HepG2 (cell line): ENCODE results near the gene TMEM63B. TPM values are rescaled to one million over a fixed set of nuclear protein-coding genes. Genes with fewer than 3 reads are reported as not detected.

Experiments used
- ATF5 ChIP-seq: sonication (generic); formaldehyde crosslinking; IDR thresholded peaks from 2 replicates; pipeline ENCODE4 v1.4.0; 2020; ENCODE audit warnings: mild to moderate bottlenecking, low read depth, missing genetic modification reagents
- IRF9 ChIP-seq: sonication (generic); formaldehyde crosslinking; IDR thresholded peaks from 2 replicates; pipeline ENCODE4 v1.8.0; 2022; ENCODE audit warnings: missing genetic modification reagents, mild to moderate bottlenecking, borderline replicate concordance
- JUNB ChIP-seq: sonication (generic); formaldehyde crosslinking; IDR thresholded peaks from 2 replicates; pipeline ENCODE4 v1.8.0; 2022; ENCODE audit warnings: missing genetic modification reagents, mild to moderate bottlenecking, borderline replicate concordance
- KLF15 ChIP-seq: sonication (generic); formaldehyde crosslinking; IDR thresholded peaks from 2 replicates; pipeline ENCODE4 v1.8.1; 2023; ENCODE audit warnings: borderline replicate concordance, mild to moderate bottlenecking, inconsistent platforms, missing genetic modification reagents, mixed read lengths
- MLLT10 ChIP-seq: sonication (generic); formaldehyde crosslinking; IDR thresholded peaks from 2 replicates; pipeline ENCODE4 v1.4.0; 2020; ENCODE audit warnings: missing genetic modification reagents
- MXI1 ChIP-seq: IDR thresholded peaks from 3 replicates; pipeline ENCODE4 v1.6.1; 2012; ENCODE audit warnings: low read depth, low read length, inconsistent platforms, borderline replicate concordance
- MZF1 ChIP-seq: sonication (generic); formaldehyde crosslinking; IDR thresholded peaks from 2 replicates; pipeline ENCODE4 v1.8.1; 2023; ENCODE audit warnings: mild to moderate bottlenecking, missing genetic modification reagents, borderline replicate concordance
- NR2C2 ChIP-seq: sonication (generic); formaldehyde crosslinking; IDR thresholded peaks from 2 replicates; pipeline ENCODE4 v1.4.0; 2020; ENCODE audit warnings: missing genetic modification reagents, mild to moderate bottlenecking, moderate library complexity, borderline replicate concordance
- PITX1 ChIP-seq: sonication (generic); formaldehyde crosslinking; IDR thresholded peaks from 2 replicates; pipeline ENCODE4 v1.5.1; 2020; ENCODE audit warnings: mild to moderate bottlenecking, missing genetic modification reagents
- RNF2 ChIP-seq: fragments of 450-650 bp; conservative IDR thresholded peaks from 2 replicates; pipeline ENCODE4 v1.6.1; 2016; ENCODE audit warnings: low read depth
- SP140L ChIP-seq: sonication (generic); formaldehyde crosslinking; IDR thresholded peaks from 2 replicates; pipeline ENCODE4 v1.4.0; 2020; ENCODE audit warnings: missing genetic modification reagents, borderline replicate concordance
- TCF7L2 ChIP-seq: IDR thresholded peaks from 2 replicates; pipeline ENCODE4 v1.6.1; 2011; ENCODE audit warnings: mild to moderate bottlenecking, low read depth, low read length, moderate library complexity
- TFAP4 ChIP-seq: sonication (generic); IDR thresholded peaks from 2 replicates; pipeline ENCODE4 v1.6.1; 2016; ENCODE audit warnings: low read depth, borderline replicate concordance
- ZFY ChIP-seq: sonication (generic); formaldehyde crosslinking; IDR thresholded peaks from 2 replicates; pipeline ENCODE4 v1.4.0; 2020; ENCODE audit warnings: missing genetic modification reagents
- ZNF18 ChIP-seq: sonication (generic); formaldehyde crosslinking; IDR thresholded peaks from 2 replicates; pipeline ENCODE4 v1.8.0; 2022; ENCODE audit warnings: mild to moderate bottlenecking, missing genetic modification reagents; ENCODE audit not compliant: insufficient replicate concordance
- ZNF20 ChIP-seq: sonication (generic); formaldehyde crosslinking; IDR thresholded peaks from 2 replicates; pipeline ENCODE4 v1.4.0; 2020; ENCODE audit warnings: mild to moderate bottlenecking, moderate library complexity, missing genetic modification reagents
- ZNF3 ChIP-seq: IDR thresholded peaks from 2 replicates; pipeline ENCODE4 v1.7.0; 2017; ENCODE audit warnings: inconsistent platforms
- ZNF496 ChIP-seq: sonication (generic); formaldehyde crosslinking; IDR thresholded peaks from 2 replicates; pipeline ENCODE4 v1.8.1; 2023; ENCODE audit warnings: mild to moderate bottlenecking, moderate library complexity, missing genetic modification reagents; ENCODE audit not compliant: insufficient replicate concordance
- ZNF572 ChIP-seq: sonication (generic); formaldehyde crosslinking; IDR thresholded peaks from 2 replicates; pipeline ENCODE4 v1.5.1; 2020; ENCODE audit warnings: mild to moderate bottlenecking, missing genetic modification reagents
- ZNF672 ChIP-seq: sonication (generic); formaldehyde crosslinking; IDR thresholded peaks from 2 replicates; pipeline ENCODE4 v1.8.1; 2022; ENCODE audit warnings: missing genetic modification reagents
- ZNF775 ChIP-seq: sonication (generic); formaldehyde crosslinking; IDR thresholded peaks from 2 replicates; pipeline ENCODE4 v1.4.0; 2020; ENCODE audit warnings: missing genetic modification reagents, mild to moderate bottlenecking, moderate library complexity, borderline replicate concordance
- ZSCAN20 ChIP-seq: sonication (generic); formaldehyde crosslinking; IDR thresholded peaks from 2 replicates; pipeline ENCODE4 v1.4.0; 2020; ENCODE audit warnings: missing genetic modification reagents, mild to moderate bottlenecking, borderline replicate concordance
- polyA plus RNA-seq, 8 experiments: library from polyadenylated mRNA; depleted of rRNA in 3 of 8; stranded (reverse) in 7 of 8; unstranded in 1 of 8; fragments of >200 nt; fragmentation: Illumina TruSeq in 4 of 8; extraction: Trizol in 4 of 8; gene quantifications; 2 replicates each; pipeline versions ENCODE4 v1.2.1 to v1.2.3, GENCODE V29; 2011 to 2016; ENCODE audit warnings: low read depth in 4 of 8, missing spikeins in 1 of 8, mixed read lengths in 1 of 8; ENCODE audit not compliant: insufficient read depth in 1 of 8
- total RNA-seq, 5 experiments: library from RNA; depleted of rRNA; stranded (reverse); fragments of >200 nt; fragmentation: Illumina TruSeq; extraction: Trizol; gene quantifications; 2 replicates each; pipeline ENCODE4 v1.2.3, GENCODE V29; 2016; ENCODE audit warnings: low read depth in 1 of 5
- TF ChIP-seq, protein P1 (sequence below): sonication (generic); formaldehyde crosslinking; IDR thresholded peaks from 2 replicates; pipeline ENCODE4 v1.8.1; 2022; ENCODE audit warnings: low read depth, mild to moderate bottlenecking, missing genetic modification reagents

The TMEM63B gene
- total and polyA plus RNA-seq, 2 of the 13 experiments (the other 11 are each of a cell fraction or from before 2014, with no cell fraction given): 27.4 to 75.8 TPM

- TF ChIP-seq IRF9: no peak
- no peak for TF ChIP-seq KLF15 (CRISPR knock-in tag)
- 0 out of 2 replicates have a peak, but pooled peaks have one; percentile 32 for TF ChIP-seq PITX1
- no peak for TF ChIP-seq ZSCAN20 (CRISPR knock-in tag)
- no peak for TF ChIP-seq ZNF3 (CRISPR knock-in tag)
- no peak for TF ChIP-seq MXI1
- TF ChIP-seq JUNB (CRISPR knock-in tag): no peak
- no peak for TF ChIP-seq ZNF18 (CRISPR knock-in tag)
- TF ChIP-seq ZFY (CRISPR knock-in tag): no peak
- no peak for TF ChIP-seq ZNF775 (CRISPR knock-in tag)
- 0 out of 2 replicates have a peak, but pooled peaks have one; percentile 21 for TF ChIP-seq TFAP4
- no peak for TF ChIP-seq MZF1 (CRISPR knock-in tag)
- TF ChIP-seq ZNF672 (CRISPR knock-in tag): no peak
- no peak for TF ChIP-seq ATF5 (CRISPR knock-in tag)
- no peak for TF ChIP-seq MLLT10 (CRISPR knock-in tag)
- no peak for TF ChIP-seq RNF2
- no peak for TF ChIP-seq ZNF496 (CRISPR knock-in tag)
- TF ChIP-seq, protein P1, sequence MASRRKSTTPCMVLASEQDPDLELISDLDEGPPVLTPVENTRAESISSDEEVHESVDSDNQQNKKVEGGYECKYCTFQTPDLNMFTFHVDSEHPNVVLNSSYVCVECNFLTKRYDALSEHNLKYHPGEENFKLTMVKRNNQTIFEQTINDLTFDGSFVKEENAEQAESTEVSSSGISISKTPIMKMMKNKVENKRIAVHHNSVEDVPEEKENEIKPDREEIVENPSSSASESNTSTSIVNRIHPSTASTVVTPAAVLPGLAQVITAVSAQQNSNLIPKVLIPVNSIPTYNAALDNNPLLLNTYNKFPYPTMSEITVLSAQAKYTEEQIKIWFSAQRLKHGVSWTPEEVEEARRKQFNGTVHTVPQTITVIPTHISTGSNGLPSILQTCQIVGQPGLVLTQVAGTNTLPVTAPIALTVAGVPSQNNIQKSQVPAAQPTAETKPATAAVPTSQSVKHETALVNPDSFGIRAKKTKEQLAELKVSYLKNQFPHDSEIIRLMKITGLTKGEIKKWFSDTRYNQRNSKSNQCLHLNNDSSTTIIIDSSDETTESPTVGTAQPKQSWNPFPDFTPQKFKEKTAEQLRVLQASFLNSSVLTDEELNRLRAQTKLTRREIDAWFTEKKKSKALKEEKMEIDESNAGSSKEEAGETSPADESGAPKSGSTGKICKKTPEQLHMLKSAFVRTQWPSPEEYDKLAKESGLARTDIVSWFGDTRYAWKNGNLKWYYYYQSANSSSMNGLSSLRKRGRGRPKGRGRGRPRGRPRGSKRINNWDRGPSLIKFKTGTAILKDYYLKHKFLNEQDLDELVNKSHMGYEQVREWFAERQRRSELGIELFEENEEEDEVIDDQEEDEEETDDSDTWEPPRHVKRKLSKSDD (CRISPR knock-in tag): no peak
- TF ChIP-seq SP140L (CRISPR knock-in tag): no peak
- no peak for TF ChIP-seq TCF7L2
- TF ChIP-seq NR2C2 (CRISPR knock-in tag): no peak
- TF ChIP-seq ZNF572: no peak
- no peak for TF ChIP-seq ZNF20 (CRISPR knock-in tag)
Observed at GRCh38 chr6:44116641-44117382, 10.5 kb upstream of the TMEM63B start (continued).
